ENCODE measurements around the gene FOS.
"Not testable (repeated sequence)": the region's sequence is repeated elsewhere in the genome, so short reads cannot be mapped to it uniquely, and the experiment has no call there.

Gene FOS

GRCh38 chr14:75281654-75282019 is 3.0 kb downstream of the FOS start:
- no peak for DNase-seq (ENCODE audit: low read depth, low spot score)
- POLR2A ChIA-PET: interaction anchor here (0.6 to 0.8 kb wide), 2 partner anchors 12 to 23 kb away, joined by 3 read pairs; no protein-coding TSS in a partner anchor
- CTCF ChIA-PET: interaction anchor here (1.1 to 2.9 kb wide), 7 partner anchors 9 to 139 kb away, joined by 3 to 13 read pairs (median 5); no protein-coding TSS in a partner anchor
- no peak overlapping the region for H3K4me3 ChIP-seq (ENCODE audit: low read depth, low read length)
- TF ChIP-seq CTCF (IDR thresholded peaks at IDR 0.05; ENCODE audit: insufficient read depth, low read length, missing control alignments): no peak

GRCh38 chr14:75282170-75282554 is 3.5 kb downstream of the FOS start:
- no peak for TF ChIP-seq CTCF (IDR thresholded peaks at IDR 0.05; ENCODE audit: insufficient read depth, low read length, missing control alignments)
- DNase-seq (ENCODE audit: low read depth, low spot score): no peak
- ChIA-PET POLR2A (no interaction called here), CTCF (interaction anchor here (0.8 to 2.9 kb wide), 9 partner anchors 8 to 150 kb away, joined by 3 to 13 read pairs (median 5); no protein-coding TSS in a partner anchor)
- no peak overlapping the region for H3K4me3 ChIP-seq (ENCODE audit: low read depth, low read length)

GRCh38 chr14:75282555-75283161 is 4.0 kb downstream of the FOS start:
- CTCF ChIA-PET: interaction anchor here (0.8 to 2.9 kb wide), 13 partner anchors 8 to 151 kb away, joined by 3 to 13 read pairs (median 4); no protein-coding TSS in a partner anchor
- POLR2A ChIA-PET; H3K4me3 ChIP-seq (ENCODE audit: low read depth, low read length); DNase-seq (ENCODE audit: low read depth, low spot score): not testable (repeated sequence)

GRCh38 chr14:75283162-75283832 is 4.7 kb downstream of the FOS start:
- TF ChIP-seq CTCF (IDR thresholded peaks at IDR 0.05; ENCODE audit: insufficient read depth, low read length, missing control alignments): no peak
- POLR2A ChIA-PET: no interaction called here
- H3K4me3 ChIP-seq (ENCODE audit: low read depth, low read length): no peak overlapping the region
- DNase-seq (ENCODE audit: low read depth, low spot score): no peak
- CTCF ChIA-PET: interaction anchor here (0.8 to 2.9 kb wide), 7 partner anchors 9 to 152 kb away, joined by 3 to 13 read pairs (median 4); no protein-coding TSS in a partner anchor

GRCh38 chr14:75283833-75284563 is 5.4 kb downstream of the FOS start:
- ChIA-PET POLR2A (interaction anchor here (0.6 kb wide), 1 partner anchor 222 kb away, joined by 3 read pairs; no protein-coding TSS in a partner anchor), CTCF (interaction anchor here (1.1 to 2.9 kb wide), 6 partner anchors 8 to 20 kb away, joined by 3 to 13 read pairs (median 4); no protein-coding TSS in a partner anchor)

GRCh38 chr14:75285331-75285730 is 6.7 kb downstream of the FOS start:
- DNase-seq (ENCODE audit: low read depth, low spot score): no peak
- TF ChIP-seq CTCF (IDR thresholded peaks at IDR 0.05; ENCODE audit: insufficient read depth, low read length, missing control alignments): no peak
- ChIA-PET POLR2A (no interaction called here), CTCF (interaction anchor here (0.6 to 2.7 kb wide), 3 partner anchors 10 to 13 kb away, joined by 3 to 8 read pairs (median 7); no protein-coding TSS in a partner anchor)
- H3K4me3 ChIP-seq (ENCODE audit: low read depth, low read length): no peak overlapping the region

More at GRCh38 chr14:75283833-75284563, 5.4 kb downstream of the FOS start:
- no peak for DNase-seq (ENCODE audit: low read depth, low spot score)
- no peak overlapping the region for H3K4me3 ChIP-seq (ENCODE audit: low read depth, low read length)
- no peak for TF ChIP-seq CTCF (IDR thresholded peaks at IDR 0.05; ENCODE audit: insufficient read depth, low read length, missing control alignments)

All from AG04449 (cell line).